T-helper 22 cell (primary cell): ENCODE measurements around the gene B9D1.

Experiments used
- DNase-seq: peaks from one replicate; pipeline ENCODE4 v3.0.0-alpha.2; 2020; ENCODE audit warnings: low read depth

B9D1 gene

GRCh38 chr17:19337712-19338023 lies 24.9 kb downstream of the B9D1 start:
- no peak for DNase-seq

- no peak for DNase-seq
Measured at GRCh38 chr17:19336938-19337711, 25.4 kb downstream of the B9D1 start.

GRCh38 chr17:19335951-19336631 lies 26.4 kb downstream of the B9D1 start:
- no peak for DNase-seq

GRCh38 chr17:19334331-19334730 lies 28.2 kb downstream of the B9D1 start:
- no peak for DNase-seq

GRCh38 chr17:19333736-19334290 lies 28.7 kb downstream of the B9D1 start:
- no peak for DNase-seq

- DNase-seq: no peak
Measured at GRCh38 chr17:19333132-19333440, 29.4 kb downstream of the B9D1 start.

- no peak for DNase-seq
Measured at GRCh38 chr17:19332371-19333131, 30.0 kb downstream of the B9D1 start.

GRCh38 chr17:19331543-19332245 lies 30.8 kb downstream of the B9D1 start:
- DNase-seq: no peak

- no peak for DNase-seq
Measured at GRCh38 chr17:19331134-19331533, 31.4 kb downstream of the B9D1 start.

GRCh38 chr17:19330271-19330670 lies 32.3 kb downstream of the B9D1 start:
- no peak for DNase-seq

- no peak for DNase-seq
Measured at GRCh38 chr17:19329839-19330238, 32.7 kb downstream of the B9D1 start.

- no peak for DNase-seq
Measured at GRCh38 chr17:19329136-19329535, 33.4 kb downstream of the B9D1 start.

- DNase-seq: no peak
Measured at GRCh38 chr17:19328441-19329061, 34.0 kb downstream of the B9D1 start.

GRCh38 chr17:19327031-19327783 lies 35.3 kb downstream of the B9D1 start:
- no peak for DNase-seq

GRCh38 chr17:19325542-19325941 lies 37.0 kb downstream of the B9D1 start:
- no peak for DNase-seq

- no peak for DNase-seq
Measured at GRCh38 chr17:19322861-19323260, 39.7 kb downstream of the B9D1 start.

GRCh38 chr17:19322129-19322505 lies 40.4 kb downstream of the B9D1 start:
- no peak for DNase-seq

- DNase-seq: no peak
Measured at GRCh38 chr17:19321481-19322128, 40.9 kb downstream of the B9D1 start.

- DNase-seq: no peak
Measured at GRCh38 chr17:19320876-19321275, 41.6 kb downstream of the B9D1 start.

- no peak for DNase-seq
Measured at GRCh38 chr17:19319771-19320505, 42.6 kb downstream of the B9D1 start.
